Gastrocnemius medialis (tissue), 4 donors: ENCODE data around the gene SLC15A2. TPM values are rescaled to one million over a fixed set of nuclear protein-coding genes. Genes with fewer than 3 reads are reported as not detected.

Experiments
- ATAC-seq, 2 donors: fragments of 150-250 bp; one replicate each; pipeline ENCODE4 v1.9.1; 2016
- DNase-seq, 2 donors: peaks; one replicate each; pipeline ENCODE4 v3.0.0-alpha.2; 2019
- H3K27ac ChIP-seq, 4 donors: fragments of 200-600 bp; sonication (generic); 1 replicate in 1 of 4; 2 replicates in 3 of 4; pipeline ENCODE4 v1.5.1; 2016 to 2018; ENCODE audit warnings: mild to moderate bottlenecking in 2 of 4, moderate library complexity in 1 of 4
- H3K27me3 ChIP-seq, 3 donors: fragments of 200-600 bp; sonication (generic) in 2 of 3; 1 replicate in 1 of 3; 2 replicates in 2 of 3; pipeline versions ENCODE4 v1.5.1 to v1.6.0; 2016 to 2019; ENCODE audit warnings: mild to moderate bottlenecking in 1 of 3, moderate library complexity in 1 of 3
- H3K36me3 ChIP-seq, 2 donors: fragments of 200-600 bp; sonication (generic) in 1 of 2; one replicate each; pipeline ENCODE4 v1.5.1; 2017 to 2018
- H3K4me1 ChIP-seq, 2 donors: fragments of 200-600 bp; sonication (generic) in 1 of 2; one replicate each; pipeline ENCODE4 v1.5.1; 2016 to 2017; ENCODE audit warnings: mild to moderate bottlenecking in 2 of 2
- H3K4me3 ChIP-seq, 4 donors: fragments of 200-600 bp; sonication (generic) in 3 of 4; 1 replicate in 1 of 4; 2 replicates in 3 of 4; pipeline ENCODE4 v1.5.1; 2016 to 2019; ENCODE audit warnings: mild to moderate bottlenecking in 2 of 4
- H3K9me3 ChIP-seq, 3 donors: fragments of 200-600 bp; sonication (generic) in 2 of 3; 1 replicate in 1 of 3; 2 replicates in 2 of 3; pipeline ENCODE4 v1.5.1; 2016 to 2019
- POLR2A ChIP-seq, 2 donors: fragments of 450-650 bp; IDR thresholded peaks; one replicate each; pipeline ENCODE4 v1.6.1; 2017; ENCODE audit warnings: antibody characterized with exemption in 2 of 2, mild to moderate bottlenecking in 2 of 2, moderate library complexity in 2 of 2
- in situ Hi-C, 4 donors: fragments of 200-750 bp; cut with MboI; loops; one replicate each; pipeline versions ENCODE4 v1.15.0 to v1.8.0; 2017; ENCODE audit warnings: low sequenced_read_pairs in 4 of 4
- intact Hi-C: fragments of 100-400 bp; cut with DNase I; formaldehyde crosslinking; loops from one replicate; pipeline ENCODE4 v1.15.1; 2023; ENCODE audit warnings: low total_unique reads
- total RNA-seq, 4 donors: library from RNA; depleted of rRNA; stranded (reverse); fragments of >200 nt; gene quantifications; one replicate each; pipeline versions ENCODE4 v1.1.0 to v1.2.3, GENCODE V29; 2016
- TF ChIP-seq, protein P1 (sequence below), 5 experiments: fragments of 450-650 bp in 3 of 5; fragments of 200-600 bp in 2 of 5; sonication (generic) in 2 of 5; IDR thresholded peaks in 4 of 5; conservative IDR thresholded peaks in 1 of 5; 1 replicate in 4 of 5; 2 replicates in 1 of 5; pipeline ENCODE4 v1.5.1; 2016 to 2019; ENCODE audit warnings: antibody characterized with exemption in 5 of 5, mild to moderate bottlenecking in 3 of 5, moderate library complexity in 3 of 5

The SLC15A2 gene
- total RNA-seq, 4 donors from 2014 or later = 0.07 to 0.82 (median 0.41) TPM

- no peaks in the 10 kb centered on the region for H3K4me1 ChIP-seq
- H3K9me3 ChIP-seq = no peaks in the 10 kb centered on the region
- DNase-seq (no peak), ATAC-seq (no peak)
- H3K27me3 ChIP-seq = no peaks in the 10 kb centered on the region
- no peak for TF ChIP-seq POLR2A (IDR thresholded peaks at IDR 0.05)
- TF ChIP-seq, protein P1, sequence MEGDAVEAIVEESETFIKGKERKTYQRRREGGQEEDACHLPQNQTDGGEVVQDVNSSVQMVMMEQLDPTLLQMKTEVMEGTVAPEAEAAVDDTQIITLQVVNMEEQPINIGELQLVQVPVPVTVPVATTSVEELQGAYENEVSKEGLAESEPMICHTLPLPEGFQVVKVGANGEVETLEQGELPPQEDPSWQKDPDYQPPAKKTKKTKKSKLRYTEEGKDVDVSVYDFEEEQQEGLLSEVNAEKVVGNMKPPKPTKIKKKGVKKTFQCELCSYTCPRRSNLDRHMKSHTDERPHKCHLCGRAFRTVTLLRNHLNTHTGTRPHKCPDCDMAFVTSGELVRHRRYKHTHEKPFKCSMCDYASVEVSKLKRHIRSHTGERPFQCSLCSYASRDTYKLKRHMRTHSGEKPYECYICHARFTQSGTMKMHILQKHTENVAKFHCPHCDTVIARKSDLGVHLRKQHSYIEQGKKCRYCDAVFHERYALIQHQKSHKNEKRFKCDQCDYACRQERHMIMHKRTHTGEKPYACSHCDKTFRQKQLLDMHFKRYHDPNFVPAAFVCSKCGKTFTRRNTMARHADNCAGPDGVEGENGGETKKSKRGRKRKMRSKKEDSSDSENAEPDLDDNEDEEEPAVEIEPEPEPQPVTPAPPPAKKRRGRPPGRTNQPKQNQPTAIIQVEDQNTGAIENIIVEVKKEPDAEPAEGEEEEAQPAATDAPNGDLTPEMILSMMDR (IDR thresholded peaks at IDR 0.05 in 4 of 5, conservative IDR thresholded peaks at IDR 0.05 in 1 of 5) = no peak
- in situ Hi-C loops (no loop called here), intact Hi-C loops (no loop called here)
- H3K4me3 ChIP-seq = no peak overlapping the region
- no peak overlapping the region for H3K27ac ChIP-seq
- H3K36me3 ChIP-seq = no peaks in the 10 kb centered on the region
Observed at GRCh38 chr3:121942116-121942786, 48.0 kb downstream of the SLC15A2 start.

DNA sequence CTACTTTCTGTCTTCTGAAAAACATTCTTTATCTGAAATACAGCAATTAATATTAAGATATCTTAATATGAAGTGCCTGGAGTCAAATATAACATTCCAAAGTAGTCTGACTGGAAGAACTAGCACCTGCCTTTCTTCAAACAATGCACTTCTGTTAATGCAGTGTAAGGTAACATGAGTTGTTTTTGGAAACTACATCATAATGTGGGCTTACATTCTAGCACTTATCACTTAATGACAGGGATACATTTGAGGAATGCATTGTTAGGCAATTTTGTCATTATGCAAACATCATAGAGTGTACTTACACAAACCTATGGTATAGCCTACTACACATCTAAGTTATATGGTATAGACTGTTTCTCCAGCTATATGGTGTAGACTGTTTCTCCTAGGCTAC, 49.2 kb downstream of the SLC15A2 start:
- no peaks in the 10 kb centered on the region for H3K27me3 ChIP-seq
- DNase-seq = no peak
- in situ Hi-C loops = no loop called here

DNA sequence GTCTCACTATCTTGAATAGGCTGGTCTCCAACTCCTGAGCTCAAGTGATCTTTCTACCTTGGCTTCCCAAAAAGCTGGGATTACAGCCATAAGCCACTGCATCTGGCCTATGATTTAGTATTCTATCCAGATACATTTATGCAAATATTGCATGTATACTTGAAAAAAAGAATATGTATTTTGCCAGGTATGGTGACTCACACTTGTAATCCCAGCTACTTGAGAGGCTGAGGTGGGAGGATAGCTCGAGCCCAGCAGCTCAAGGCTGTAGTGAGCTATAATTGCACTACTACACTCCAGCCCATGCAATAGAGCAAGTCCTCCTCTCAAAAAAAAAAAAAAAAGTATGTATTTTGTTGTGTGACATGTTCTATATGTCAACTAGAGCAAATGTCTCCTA, 54.4 kb downstream of the SLC15A2 start:
- TF ChIP-seq POLR2A (IDR thresholded peaks at IDR 0.05) = no peak
- TF ChIP-seq, protein P1 (IDR thresholded peaks at IDR 0.05 in 4 of 5, conservative IDR thresholded peaks at IDR 0.05 in 1 of 5) = no peak

More for the DNA sequence above, 49.2 kb downstream of the SLC15A2 start:
- H3K27ac ChIP-seq = no peak overlapping the region
- H3K9me3 ChIP-seq = no peaks in the 10 kb centered on the region
- TF ChIP-seq, protein P1 (IDR thresholded peaks at IDR 0.05 in 4 of 5, conservative IDR thresholded peaks at IDR 0.05 in 1 of 5) = no peak
- TF ChIP-seq POLR2A (IDR thresholded peaks at IDR 0.05) = no peak
- H3K4me3 ChIP-seq = no peak overlapping the region
- ATAC-seq = no peak
- no peaks in the 10 kb centered on the region for H3K36me3 ChIP-seq
- intact Hi-C loops = no loop called here
- no peaks in the 10 kb centered on the region for H3K4me1 ChIP-seq

GRCh38 chr3:121951291-121951919, 57.2 kb downstream of the SLC15A2 start:
- in situ Hi-C loops (no loop called here), intact Hi-C loops (no loop called here)
- DNase-seq (no peak), ATAC-seq (no peak)
- no peaks in the 10 kb centered on the region for H3K9me3 ChIP-seq
- no peak overlapping the region for H3K27ac ChIP-seq
- no peaks in the 10 kb centered on the region for H3K4me1 ChIP-seq
- no peaks in the 10 kb centered on the region for H3K27me3 ChIP-seq
- no peak overlapping the region for H3K4me3 ChIP-seq
- no peaks in the 10 kb centered on the region for H3K36me3 ChIP-seq
- TF ChIP-seq POLR2A (IDR thresholded peaks at IDR 0.05) = no peak
- TF ChIP-seq, protein P1 (IDR thresholded peaks at IDR 0.05 in 4 of 5, conservative IDR thresholded peaks at IDR 0.05 in 1 of 5) = no peak

More for the DNA sequence above, 54.4 kb downstream of the SLC15A2 start:
- no peaks in the 10 kb centered on the region for H3K27me3 ChIP-seq
- no peaks in the 10 kb centered on the region for H3K36me3 ChIP-seq
- no peak overlapping the region for H3K27ac ChIP-seq
- H3K4me3 ChIP-seq = no peak overlapping the region
- H3K9me3 ChIP-seq = no peaks in the 10 kb centered on the region
- intact Hi-C loops (no loop called here), in situ Hi-C loops (no loop called here)
- DNase-seq (no peak), ATAC-seq (no peak)
- no peaks in the 10 kb centered on the region for H3K4me1 ChIP-seq
